HAP-1 (cell line): ENCODE measurements around the gene OR1K1.
"Not testable (repeated sequence)": the region's sequence is repeated elsewhere in the genome, so short reads cannot be mapped to it uniquely, and the experiment has no call there.

Experiments
- DNase-seq, 2 experiments: peaks; one replicate each; pipeline ENCODE4 v3.0.0-alpha.2; 2016 to 2020; ENCODE audit warnings: low spot score in 2 of 2
- H3K27me3 ChIP-seq: fragments of 250-450 bp; sonication (Bioruptor Pico); 2 replicates; pipeline ENCODE4 v1.5.1; 2020; ENCODE audit warnings: low read depth, mild to moderate bottlenecking, moderate library complexity
- H3K36me3 ChIP-seq: fragments of 250-450 bp; sonication (Bioruptor Pico); replicated peaks from 2 replicates; pipeline ENCODE4 v1.5.1; 2020; ENCODE audit warnings: mild to moderate bottlenecking
- H3K4me1 ChIP-seq: fragments of 250-450 bp; sonication (Bioruptor Pico); 2 replicates; pipeline ENCODE4 v1.5.1; 2020; ENCODE audit warnings: mild to moderate bottlenecking
- H3K4me3 ChIP-seq: fragments of 250-450 bp; sonication (Bioruptor Pico); 2 replicates; pipeline ENCODE4 v1.5.1; 2020; ENCODE audit warnings: mild to moderate bottlenecking, moderate library complexity
- H3K9me3 ChIP-seq: fragments of 250-450 bp; sonication (Bioruptor Pico); 2 replicates; pipeline ENCODE4 v1.5.1; 2020; ENCODE audit warnings: mild to moderate bottlenecking, moderate library complexity
- in situ Hi-C: fragments of 300-500 bp; cut with MboI; formaldehyde crosslinking; loops from 3 replicates; pipeline ENCODE4 v1.14.3; 2020; ENCODE audit warnings: low sequenced_read_pairs, inconsistent platforms, mixed read lengths

OR1K1 gene

GRCh38 chr9:122791872-122792669 lies 7.9 kb upstream of the OR1K1 start:
- DNase-seq = no peak
- Histone ChIP-seq H3K4me3 (no peak overlapping the region), H3K36me3 (no peaks in the 10 kb centered on the region), H3K27me3 (no peaks in the 10 kb centered on the region), H3K4me1 (no peaks in the 10 kb centered on the region), H3K9me3 (no peaks in the 10 kb centered on the region)
- in situ Hi-C loops = no loop called here

- Histone ChIP-seq H3K4me1 (no peaks in the 10 kb centered on the region), H3K36me3 (no peaks in the 10 kb centered on the region), H3K27me3 (no peaks in the 10 kb centered on the region), H3K4me3 (no peak overlapping the region), H3K9me3 (no peaks in the 10 kb centered on the region)
- no peak for DNase-seq
- in situ Hi-C loops = no loop called here
These were observed 2.4 kb upstream of the OR1K1 start for GRCh38 chr9:122797316-122798063.

- in situ Hi-C loops = loop anchor here (10.0 kb wide), 1 partner anchor 432 kb away; the partner anchor contains the start of gene PTGS1
- no peak for DNase-seq
- Histone ChIP-seq H3K9me3 (no peaks in the 10 kb centered on the region), H3K36me3 (no peaks in the 10 kb centered on the region), H3K4me1 (no peaks in the 10 kb centered on the region), H3K27me3 (no peaks in the 10 kb centered on the region), H3K4me3 (no peak overlapping the region)
These were observed 6.7 kb downstream of the OR1K1 start for GRCh38 chr9:122806661-122807060.

GRCh38 chr9:122807271-122807900 lies 7.5 kb downstream of the OR1K1 start:
- no peaks in the 10 kb centered on the region for H3K27me3 ChIP-seq
- in situ Hi-C loops = loop anchor here (10.0 kb wide), 1 partner anchor 433 kb away; the partner anchor contains the start of gene PTGS1
- H3K9me3 ChIP-seq = no peaks in the 10 kb centered on the region
- DNase-seq = no peak
- no peaks in the 10 kb centered on the region for H3K4me1 ChIP-seq
- H3K36me3 ChIP-seq = no peaks in the 10 kb centered on the region
- H3K4me3 ChIP-seq = no peak overlapping the region

GRCh38 chr9:122808141-122808540 lies 8.2 kb downstream of the OR1K1 start:
- H3K27me3 ChIP-seq = no peaks in the 10 kb centered on the region
- no peaks in the 10 kb centered on the region for H3K9me3 ChIP-seq
- H3K4me3 ChIP-seq = no peak overlapping the region
- no peak for DNase-seq
- H3K36me3 ChIP-seq = no peaks in the 10 kb centered on the region
- in situ Hi-C loops = loop anchor here (10.0 kb wide), 1 partner anchor 433 kb away; the partner anchor contains the start of gene PTGS1
- H3K4me1 ChIP-seq = no peaks in the 10 kb centered on the region

GRCh38 chr9:122809261-122809660 lies 9.3 kb downstream of the OR1K1 start:
- H3K4me1 ChIP-seq, DNase-seq, H3K27me3 ChIP-seq, H3K36me3 ChIP-seq, H3K9me3 ChIP-seq, H3K4me3 ChIP-seq: not testable (repeated sequence)
- in situ Hi-C loops = loop anchor here (10.0 kb wide), 1 partner anchor 434 kb away; the partner anchor contains the start of gene PTGS1

GRCh38 chr9:122810306-122810946 lies 10.5 kb downstream of the OR1K1 start:
- in situ Hi-C loops = loop anchor here (5.0 kb wide), 2 partner anchors 348 to 688 kb away; no protein-coding TSS in a partner anchor
- H3K4me1 ChIP-seq = no peaks in the 10 kb centered on the region
- H3K27me3 ChIP-seq = no peaks in the 10 kb centered on the region
- no peak overlapping the region for H3K4me3 ChIP-seq
- H3K36me3 ChIP-seq = no peaks in the 10 kb centered on the region
- no peaks in the 10 kb centered on the region for H3K9me3 ChIP-seq
- peak; percentile 54 to 76 for DNase-seq

- Histone ChIP-seq H3K36me3 (peaks cover 2% of the 10 kb centered on the region; the same call in 1 of the 2 replicates), H3K4me1 (no peaks in the 10 kb centered on the region), H3K27me3 (no peaks in the 10 kb centered on the region), H3K4me3 (no peak overlapping the region), H3K9me3 (no peaks in the 10 kb centered on the region)
- in situ Hi-C loops = loop anchor here (5.0 kb wide), 2 partner anchors 350 to 690 kb away; no protein-coding TSS in a partner anchor
- DNase-seq = no peak
These were observed 12.8 kb downstream of the OR1K1 start for GRCh38 chr9:122812736-122813135.

- Histone ChIP-seq H3K36me3 (peaks cover 4% of the 10 kb centered on the region; the same call in 1 of the 2 replicates), H3K4me1 (no peaks in the 10 kb centered on the region; the same call in 1 of the 2 replicates), H3K4me3 (no peak overlapping the region), H3K27me3 (no peaks in the 10 kb centered on the region), H3K9me3 (no peaks in the 10 kb centered on the region)
- in situ Hi-C loops = loop anchor here (5.0 kb wide), 2 partner anchors 352 to 692 kb away; no protein-coding TSS in a partner anchor
- no peak for DNase-seq
These were observed 14.6 kb downstream of the OR1K1 start for GRCh38 chr9:122814545-122814944.

GRCh38 chr9:122815544-122815943 lies 15.6 kb downstream of the OR1K1 start:
- Histone ChIP-seq H3K4me1 (peaks cover 5% of the 10 kb centered on the region), H3K4me3 (no peak overlapping the region), H3K36me3 (peaks cover 8% of the 10 kb centered on the region), H3K9me3 (no peaks in the 10 kb centered on the region), H3K27me3 (no peaks in the 10 kb centered on the region)
- in situ Hi-C loops = no loop called here
- DNase-seq = no peak

GRCh38 chr9:122816163-122816867 lies 16.4 kb downstream of the OR1K1 start:
- in situ Hi-C loops = no loop called here
- no peaks in the 10 kb centered on the region for H3K27me3 ChIP-seq
- no peak overlapping the region for H3K4me3 ChIP-seq
- H3K36me3 ChIP-seq = peaks cover 11% of the 10 kb centered on the region
- H3K9me3 ChIP-seq = no peaks in the 10 kb centered on the region
- H3K4me1 ChIP-seq = peaks cover 5% of the 10 kb centered on the region
- DNase-seq = no peak

- in situ Hi-C loops = no loop called here
- H3K36me3 ChIP-seq = peaks cover 11% of the 10 kb centered on the region
These were observed 19.4 kb downstream of the OR1K1 start for GRCh38 chr9:122819326-122819725.

More at GRCh38 chr9:122819326-122819725, 19.4 kb downstream of the OR1K1 start:
- H3K27me3 ChIP-seq = no peaks in the 10 kb centered on the region
- no peaks in the 10 kb centered on the region for H3K9me3 ChIP-seq
- H3K4me1 ChIP-seq = peaks cover 5% of the 10 kb centered on the region
- H3K4me3 ChIP-seq = no peak overlapping the region
- no peak for DNase-seq
